HG03520 (cell line): Measurements from ENCODE around the gene TSPAN17.

Experiments used
- ATAC-seq: cut with Tn5 transposase; IDR thresholded peaks from one replicate; pipeline ENCODE4 v1.9.1; 2021; ENCODE audit warnings: mild to moderate bottlenecking, moderate library complexity; ENCODE audit not compliant: unreplicated experiment

The TSPAN17 gene

GRCh38 chr5:176620333-176620981 is 26.8 kb upstream of the TSPAN17 start:
- no peak for ATAC-seq

GRCh38 chr5:176621661-176622079 is 25.6 kb upstream of the TSPAN17 start:
- no peak for ATAC-seq

GRCh38 chr5:176624142-176624541 is 23.1 kb upstream of the TSPAN17 start:
- no peak for ATAC-seq

- no peak for ATAC-seq
Measured at GRCh38 chr5:176624938-176625337, 22.3 kb upstream of the TSPAN17 start.

GRCh38 chr5:176625512-176625911 is 21.8 kb upstream of the TSPAN17 start:
- no peak for ATAC-seq

- ATAC-seq: no peak
Measured at GRCh38 chr5:176625966-176626875, 21.1 kb upstream of the TSPAN17 start.

- no peak for ATAC-seq
Measured at GRCh38 chr5:176626876-176627236, 20.4 kb upstream of the TSPAN17 start.

GRCh38 chr5:176627582-176627981 is 19.7 kb upstream of the TSPAN17 start:
- no peak for ATAC-seq

- no peak for ATAC-seq
Measured at GRCh38 chr5:176628406-176629228, 18.7 kb upstream of the TSPAN17 start.

GRCh38 chr5:176629317-176629852 is 17.9 kb upstream of the TSPAN17 start:
- no peak for ATAC-seq

- ATAC-seq: no peak
Measured at GRCh38 chr5:176629853-176630680, 17.2 kb upstream of the TSPAN17 start, which contains the start of the genes EIF4E1B and SNCB. TSS of gene EIF4E1B (plus strand) at chr5:176630675. CDS start at chr5:176642788, 12,113 bp downstream. TSS of gene SNCB (minus strand) at chr5:176630534. CDS start at chr5:176629654, 880 bp downstream.

- no peak for ATAC-seq
Measured at GRCh38 chr5:176630681-176631222, 16.5 kb upstream of the TSPAN17 start.

GRCh38 chr5:176631383-176632200 is 15.7 kb upstream of the TSPAN17 start:
- ATAC-seq: no peak

- no peak for ATAC-seq
Measured at GRCh38 chr5:176632745-176633144, 14.5 kb upstream of the TSPAN17 start.

GRCh38 chr5:176633598-176633997 is 13.7 kb upstream of the TSPAN17 start:
- no peak for ATAC-seq

GRCh38 chr5:176636426-176636825 is 10.9 kb upstream of the TSPAN17 start:
- no peak for ATAC-seq

GRCh38 chr5:176637556-176637955 is 9.7 kb upstream of the TSPAN17 start:
- no peak for ATAC-seq

GRCh38 chr5:176638437-176638836 is 8.8 kb upstream of the TSPAN17 start:
- no peak for ATAC-seq

- no peak for ATAC-seq
Measured at GRCh38 chr5:176639208-176639607, 8.1 kb upstream of the TSPAN17 start.
